K562 (cell line): ENCODE data around the gene C19orf47. TPM values are rescaled to one million over a fixed set of nuclear protein-coding genes. Genes with fewer than 3 reads are reported as not detected.

Experiments used
- ATAC-seq: fragments of 200-7000 bp; cut with Tn5 transposase; 3 replicates; pipeline ENCODE4 v1.9.1; 2020; ENCODE audit warnings: moderate library complexity
- BruUV-seq: library from RNA; stranded (reverse); fragments of 400-500 nt; replicated peaks from 2 replicates; lab custom pipeline; 2021; lab: Mats Ljungman, UMichigan
- CTCF ChIA-PET: fragments of 300-600 bp; formaldehyde crosslinking; extraction: SDS; loops from one replicate; lab custom pipeline; 2021; ENCODE audit warnings: low intra/inter-chr PET ratio; lab: Yijun Ruan, JAX
- POLR2A ChIA-PET: fragments of 300-600, 350-650 bp; sonication (Branson Sonifier 250); formaldehyde crosslinking; extraction: SDS; loops from one replicate; lab custom pipeline; 2021; ENCODE audit warnings: antibody characterized with exemption, inconsistent platforms; lab: Yijun Ruan, JAX
- DNase-seq, 4 experiments: peaks; one replicate each; pipeline versions ENCODE4 v3.0.0 to v3.0.0-alpha.2; 2011 to 2018; ENCODE audit warnings: low spot score in 3 of 4, mixed read lengths in 3 of 4; ENCODE audit errors: extremely low read depth in 1 of 4
- FAIRE-seq: peaks from 2 replicates; lab custom pipeline; 2011; peaks lifted over from hg19 to GRCh38; lab: Jason Lieb, UNC
- H2AFZ ChIP-seq: 2 replicates; pipeline ENCODE4 v1.6.0; 2011; ENCODE audit warnings: low read depth, low read length, control low read depth, inconsistent platforms
- H3K27ac ChIP-seq: fragments of 200-600 bp; 3 replicates; pipeline ENCODE4 v1.8.0; 2011; ENCODE audit warnings: low read depth, mild to moderate bottlenecking, control low read depth, inconsistent platforms, low read length, moderate library complexity, mixed read lengths; ENCODE audit errors: extremely low read depth
- H3K27me3 ChIP-seq, 2 experiments: fragments of 300-600 bp in 1 of 2; 2 replicates in 1 of 2; 3 replicates in 1 of 2; pipeline versions ENCODE4 v1.6.0 to v1.8.0; 2011; ENCODE audit warnings: inconsistent platforms in 2 of 2, low read length in 2 of 2, mild to moderate bottlenecking in 1 of 2, mixed read lengths in 1 of 2, moderate library complexity in 1 of 2; ENCODE audit not compliant: control insufficient read depth in 2 of 2, insufficient read depth in 2 of 2
- H3K36me3 ChIP-seq: fragments of 300-600 bp; 3 replicates; pipeline ENCODE4 v1.8.0; 2011; ENCODE audit warnings: mild to moderate bottlenecking, low read length, inconsistent platforms; ENCODE audit not compliant: control insufficient read depth, insufficient read depth
- H3K4me1 ChIP-seq, 2 experiments: fragments of 200-600 bp in 1 of 2; replicated peaks in 1 of 2; 2 replicates in 1 of 2; 3 replicates in 1 of 2; pipeline versions ENCODE4 v1.5.1 to v1.8.0; 2011; ENCODE audit warnings: inconsistent platforms in 2 of 2, low read length in 2 of 2, mild to moderate bottlenecking in 1 of 2, mixed read lengths in 1 of 2, moderate library complexity in 1 of 2; ENCODE audit not compliant: control insufficient read depth in 2 of 2, insufficient read depth in 2 of 2
- H3K4me2 ChIP-seq: 2 replicates; pipeline ENCODE4 v1.6.1; 2011; ENCODE audit warnings: low read length, control low read depth, inconsistent platforms, mixed read lengths; ENCODE audit not compliant: insufficient read depth
- H3K4me3 ChIP-seq: fragments of 200-600 bp; sonication (generic), shearing (Covaris generic); 2 replicates; pipeline ENCODE4 v1.5.1; 2016; ENCODE audit warnings: control low read depth, inconsistent platforms
- H3K79me2 ChIP-seq: fragments of 200-600 bp; 3 replicates; pipeline ENCODE4 v1.8.0; 2011; ENCODE audit warnings: low read length, inconsistent platforms; ENCODE audit not compliant: control insufficient read depth, insufficient read depth
- H3K9ac ChIP-seq, 2 experiments: 2 replicates each; pipeline versions ENCODE4 v1.6.0 to v1.6.1; 2011; ENCODE audit warnings: low read depth in 2 of 2, low read length in 2 of 2, control low read depth in 1 of 2, inconsistent platforms in 1 of 2, mild to moderate bottlenecking in 1 of 2, mixed read lengths in 1 of 2; ENCODE audit not compliant: insufficient read depth in 1 of 2
- H3K9me1 ChIP-seq: one replicate; pipeline ENCODE4 v1.6.0; 2011; ENCODE audit warnings: inconsistent platforms, mild to moderate bottlenecking, low read length, moderate library complexity; ENCODE audit not compliant: control insufficient read depth, insufficient read depth
- H3K9me3 ChIP-seq: replicated peaks from 2 replicates; pipeline ENCODE4 v1.5.1; 2011; ENCODE audit warnings: low read depth, low read length, inconsistent platforms; ENCODE audit not compliant: control insufficient read depth, insufficient read depth
- H4K20me1 ChIP-seq: replicated peaks from 2 replicates; pipeline ENCODE4 v1.6.1; 2011; ENCODE audit warnings: low read length, inconsistent platforms, mixed read lengths; ENCODE audit not compliant: control insufficient read depth, insufficient read depth
- BRF2 ChIP-seq: IDR thresholded peaks from 3 replicates; pipeline ENCODE4 v1.6.1; 2011; ENCODE audit warnings: borderline replicate concordance, mild to moderate bottlenecking; ENCODE audit not compliant: insufficient read length, insufficient read depth
- CREB3 ChIP-seq: fragments of 450-650 bp; conservative IDR thresholded peaks from 2 replicates; pipeline ENCODE4 v1.6.1; 2016; ENCODE audit warnings: missing genetic modification characterization, low read depth, mild to moderate bottlenecking, missing compliant biosample characterization, moderate library complexity
- CTBP1 ChIP-seq: fragments of 450-650 bp; IDR thresholded peaks from 2 replicates; pipeline ENCODE4 v1.6.1; 2016; ENCODE audit warnings: borderline replicate concordance
- E2F3 ChIP-seq: fragments of 250-450 bp; sonication (Bioruptor Pico); IDR thresholded peaks from 2 replicates; pipeline ENCODE4 v1.4.0; 2020; ENCODE audit warnings: mild to moderate bottlenecking
- IRF9 ChIP-seq: fragments of 450-650 bp; IDR thresholded peaks from 2 replicates; pipeline ENCODE4 v1.6.1; 2016; ENCODE audit warnings: missing biosample characterization, missing genetic modification characterization
- KDM4B ChIP-seq, 2 experiments: fragments of 450-650 bp in 1 of 2; sonication (generic) in 1 of 2; IDR thresholded peaks; 2 replicates each; pipeline ENCODE4 v1.6.1; 2016 to 2017; ENCODE audit warnings: borderline replicate concordance in 2 of 2, antibody characterized with exemption in 1 of 2, low read depth in 1 of 2, mild to moderate bottlenecking in 1 of 2
- PTRF ChIP-seq: fragments of 450-650 bp; IDR thresholded peaks from 2 replicates; pipeline ENCODE4 v1.6.1; 2016; ENCODE audit warnings: mild to moderate bottlenecking, missing genetic modification characterization, missing compliant biosample characterization
- whole genome bisulfite sequencing: fragments of 100-300 bp; shearing (Covaris generic); methylation state at CpG from one replicate; pipeline ENCODE4 v1.1.6; 2016; ENCODE audit warnings: low coverage, mixed read lengths; ENCODE audit not compliant: insufficient coverage; ENCODE audit errors: missing lambda C conversion rate; 5-methylcytosine and 5-hydroxymethylcytosine counted together
- in situ Hi-C: fragments of 300-500 bp; cut with MboI; formaldehyde crosslinking; loops from 4 replicates; pipeline ENCODE4 v1.15.0; 2018; ENCODE audit warnings: inconsistent platforms, mixed read lengths
- intact Hi-C: fragments of 100-400 bp; cut with micrococcal nuclease; formaldehyde crosslinking; loops from 2 replicates; pipeline ENCODE4 v1.14.2; 2022
- polyA plus RNA-seq, 8 experiments: library from polyadenylated mRNA; depleted of rRNA in 4 of 8; stranded (reverse) in 5 of 8; unstranded in 3 of 8; fragments of >200 nt; fragmentation: Nextera tagmentation in 2 of 8; fragmentation: Illumina TruSeq in 1 of 8; extraction: Ambion mirVana in 2 of 8; extraction: Trizol in 1 of 8; gene quantifications; 2 replicates each; pipeline versions ENCODE4 v1.2.1 to v1.2.3, GENCODE V29; 2011 to 2014; ENCODE audit warnings: inconsistent platforms in 1 of 8, missing spikeins in 1 of 8
- total RNA-seq, 7 experiments: library from RNA; depleted of rRNA in 6 of 7; stranded (reverse); fragments of >200 nt in 6 of 7; fragmentation: Illumina TruSeq in 2 of 7; extraction: Trizol in 2 of 7; gene quantifications; 2 replicates each; pipeline versions ENCODE4 v1.2.1 to v1.2.3, GENCODE V29; 2011 to 2021; ENCODE audit warnings: low replicate concordance in 1 of 7

C19orf47 gene
- total and polyA plus RNA-seq, 9 of the 15 experiments (the other 6 are each of a cell fraction or from before 2014, with no cell fraction given), result 0.08 to 26.1 (median 14.7) TPM

- ChIA-PET CTCF (no interaction called here), POLR2A (interaction anchor here (1.4 kb wide), 1 partner anchor 9 kb away, joined by 4 read pairs; no protein-coding TSS in a partner anchor)
- FAIRE-seq (no peak), ATAC-seq (no peak), DNase-seq (no peak)
- Histone ChIP-seq H3K4me2 (no peak overlapping the region), H3K9me3 (no peaks in the 10 kb centered on the region), H3K36me3 (no peaks in the 10 kb centered on the region), H3K27ac (no peak overlapping the region), H3K9ac (no peak overlapping the region), H3K27me3 (peaks cover 0 to 14% of the 10 kb centered on the region in 2 experiments; a peak in 3 of 5 replicates), H4K20me1 (no peaks in the 10 kb centered on the region), H3K4me1 (peaks cover under 1 to 18% of the 10 kb centered on the region in 2 experiments; a peak in 3 of 5 replicates), H3K4me3 (no peak overlapping the region), H3K79me2 (no peaks in the 10 kb centered on the region), H2AFZ (no peak overlapping the region), H3K9me1 (no peaks in the 10 kb centered on the region)
- in situ Hi-C loops (no loop called here), intact Hi-C loops (no loop called here)
- no peak for TF ChIP-seq BRF2
- no peak for TF ChIP-seq IRF9 (tag)
- TF ChIP-seq CREB3, result no peak
- no peak for TF ChIP-seq CTBP1
- TF ChIP-seq PTRF (tag), result no peak
- TF ChIP-seq E2F3 (CRISPR knock-in tag), result no peak
- no peak for TF ChIP-seq KDM4B (IDR thresholded peaks at IDR 0.05; ENCODE audit: borderline replicate concordance in 2 of 2, low read depth in 1 of 2)
- 45% methylated on average over 10 of the region's 10 CpGs for WGBS
- BruUV-seq, result no TSS peak
These were observed 39.0 kb upstream of the C19orf47 start for GRCh38 chr19:40387155-40387554.
